ENCODE data around the gene PYGO2.

Gene PYGO2

DNA sequence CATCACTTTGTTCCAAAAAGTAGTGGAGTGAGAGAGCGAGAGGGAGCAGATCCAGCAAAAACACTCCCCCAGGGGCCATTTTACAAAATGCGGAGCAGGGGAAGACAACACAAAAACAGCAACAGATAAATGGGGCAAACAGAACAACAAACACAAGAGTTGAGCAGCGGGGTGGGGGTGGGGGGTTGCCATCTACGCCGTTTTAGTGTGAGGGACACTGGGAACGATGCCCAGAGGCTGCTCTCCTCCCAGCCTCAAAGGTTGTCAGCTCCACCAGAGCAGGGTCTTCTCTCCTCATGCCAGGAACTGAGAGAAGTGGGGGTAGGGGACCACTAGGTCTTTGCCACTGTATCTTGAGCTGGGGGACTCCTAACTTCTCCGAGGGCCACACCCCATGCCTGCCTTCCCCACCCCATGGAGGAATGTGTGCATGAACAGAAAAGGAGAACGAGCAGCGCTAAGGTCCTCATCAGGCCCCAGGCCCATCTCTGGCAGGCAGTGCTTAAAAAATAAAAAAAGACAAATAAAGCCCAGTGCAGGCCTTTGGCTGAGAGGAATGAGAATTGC lies 4.4 kb downstream of the PYGO2 start:
- peaks cover 12% of the 10 kb centered on the region for H3K79me2 ChIP-seq (ENCODE audit: insufficient read depth, low read length)
- no peak overlapping the region for H3K9ac ChIP-seq (ENCODE audit: low read length)
- no peak overlapping the region for H3K27ac ChIP-seq (ENCODE audit: low read depth, low read length)
- H3K9me3 ChIP-seq (ENCODE audit: insufficient read depth, low read length) = no peaks in the 10 kb centered on the region
- TF ChIP-seq, protein P1, sequence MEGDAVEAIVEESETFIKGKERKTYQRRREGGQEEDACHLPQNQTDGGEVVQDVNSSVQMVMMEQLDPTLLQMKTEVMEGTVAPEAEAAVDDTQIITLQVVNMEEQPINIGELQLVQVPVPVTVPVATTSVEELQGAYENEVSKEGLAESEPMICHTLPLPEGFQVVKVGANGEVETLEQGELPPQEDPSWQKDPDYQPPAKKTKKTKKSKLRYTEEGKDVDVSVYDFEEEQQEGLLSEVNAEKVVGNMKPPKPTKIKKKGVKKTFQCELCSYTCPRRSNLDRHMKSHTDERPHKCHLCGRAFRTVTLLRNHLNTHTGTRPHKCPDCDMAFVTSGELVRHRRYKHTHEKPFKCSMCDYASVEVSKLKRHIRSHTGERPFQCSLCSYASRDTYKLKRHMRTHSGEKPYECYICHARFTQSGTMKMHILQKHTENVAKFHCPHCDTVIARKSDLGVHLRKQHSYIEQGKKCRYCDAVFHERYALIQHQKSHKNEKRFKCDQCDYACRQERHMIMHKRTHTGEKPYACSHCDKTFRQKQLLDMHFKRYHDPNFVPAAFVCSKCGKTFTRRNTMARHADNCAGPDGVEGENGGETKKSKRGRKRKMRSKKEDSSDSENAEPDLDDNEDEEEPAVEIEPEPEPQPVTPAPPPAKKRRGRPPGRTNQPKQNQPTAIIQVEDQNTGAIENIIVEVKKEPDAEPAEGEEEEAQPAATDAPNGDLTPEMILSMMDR (IDR thresholded peaks at IDR 0.05; ENCODE audit: insufficient read depth, low read length, poor library complexity, severe bottlenecking) = no peak
- TF ChIP-seq EZH2phosphoT487 (conservative IDR thresholded peaks at IDR 0.05; ENCODE audit: low read length) = no peak
- H3K4me2 ChIP-seq (ENCODE audit: low read depth, low read length, poor library complexity, severe bottlenecking) = no peak overlapping the region
- H3K9me2 ChIP-seq (replicated peaks; ENCODE audit: insufficient read depth, low read length) = no peaks in the 10 kb centered on the region
- no peak overlapping the region for H2AFZ ChIP-seq (ENCODE audit: low read depth, low read length, severe bottlenecking)
- no peaks in the 10 kb centered on the region for H3K36me3 ChIP-seq (ENCODE audit: low read length)
- no peak overlapping the region for H3K4me3 ChIP-seq (ENCODE audit: insufficient read depth, low read length, poor library complexity, severe bottlenecking)
- H3F3A ChIP-seq (ENCODE audit: insufficient read depth) = peaks cover 25% of the 10 kb centered on the region
- no peaks in the 10 kb centered on the region for H3K27me3 ChIP-seq (ENCODE audit: low read length)
- no peaks in the 10 kb centered on the region for H4K20me1 ChIP-seq (ENCODE audit: low read depth, low read length)

DNA sequence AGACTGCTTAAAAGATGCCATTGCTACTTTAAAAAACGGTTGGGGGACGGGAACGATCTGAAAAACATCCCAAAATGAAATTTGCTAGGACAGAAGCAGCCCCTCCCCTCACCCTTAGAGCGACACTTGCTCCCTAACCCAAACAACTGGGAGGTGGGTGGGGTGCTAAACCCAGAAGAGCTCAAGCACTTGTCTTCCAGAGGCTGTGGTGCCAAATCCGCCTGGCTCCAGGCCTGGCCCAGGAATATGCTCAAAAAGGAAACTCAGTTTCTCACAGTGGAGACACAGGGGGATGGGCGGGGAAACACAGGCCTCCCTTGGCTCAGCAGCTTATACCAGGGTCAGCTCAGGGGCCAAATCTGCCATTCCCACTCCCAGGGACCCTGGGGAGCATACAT lies 5.0 kb downstream of the PYGO2 start:
- Histone ChIP-seq H3K4me3 (ENCODE audit: insufficient read depth, low read length, poor library complexity, severe bottlenecking) (peak overlapping the region; percentile 75), H3K9me3 (ENCODE audit: insufficient read depth, low read length) (no peaks in the 10 kb centered on the region), H2AFZ (ENCODE audit: low read depth, low read length, severe bottlenecking) (peak overlapping the region; percentile 58), H3K27ac (ENCODE audit: low read depth, low read length) (no peak overlapping the region), H4K20me1 (ENCODE audit: low read depth, low read length) (no peaks in the 10 kb centered on the region), H3F3A (ENCODE audit: insufficient read depth) (peaks cover 24% of the 10 kb centered on the region), H3K9me2 (replicated peaks; ENCODE audit: insufficient read depth, low read length) (no peaks in the 10 kb centered on the region), H3K4me2 (ENCODE audit: low read depth, low read length, poor library complexity, severe bottlenecking) (peak overlapping the region; percentile 91), H3K27me3 (ENCODE audit: low read length) (no peaks in the 10 kb centered on the region), H3K79me2 (ENCODE audit: insufficient read depth, low read length) (peaks cover 12% of the 10 kb centered on the region), H3K36me3 (ENCODE audit: low read length) (no peaks in the 10 kb centered on the region), H3K9ac (ENCODE audit: low read length) (peak overlapping the region; percentile 55)
- TF ChIP-seq EZH2phosphoT487 (conservative IDR thresholded peaks at IDR 0.05; ENCODE audit: low read length) = no peak

DNA sequence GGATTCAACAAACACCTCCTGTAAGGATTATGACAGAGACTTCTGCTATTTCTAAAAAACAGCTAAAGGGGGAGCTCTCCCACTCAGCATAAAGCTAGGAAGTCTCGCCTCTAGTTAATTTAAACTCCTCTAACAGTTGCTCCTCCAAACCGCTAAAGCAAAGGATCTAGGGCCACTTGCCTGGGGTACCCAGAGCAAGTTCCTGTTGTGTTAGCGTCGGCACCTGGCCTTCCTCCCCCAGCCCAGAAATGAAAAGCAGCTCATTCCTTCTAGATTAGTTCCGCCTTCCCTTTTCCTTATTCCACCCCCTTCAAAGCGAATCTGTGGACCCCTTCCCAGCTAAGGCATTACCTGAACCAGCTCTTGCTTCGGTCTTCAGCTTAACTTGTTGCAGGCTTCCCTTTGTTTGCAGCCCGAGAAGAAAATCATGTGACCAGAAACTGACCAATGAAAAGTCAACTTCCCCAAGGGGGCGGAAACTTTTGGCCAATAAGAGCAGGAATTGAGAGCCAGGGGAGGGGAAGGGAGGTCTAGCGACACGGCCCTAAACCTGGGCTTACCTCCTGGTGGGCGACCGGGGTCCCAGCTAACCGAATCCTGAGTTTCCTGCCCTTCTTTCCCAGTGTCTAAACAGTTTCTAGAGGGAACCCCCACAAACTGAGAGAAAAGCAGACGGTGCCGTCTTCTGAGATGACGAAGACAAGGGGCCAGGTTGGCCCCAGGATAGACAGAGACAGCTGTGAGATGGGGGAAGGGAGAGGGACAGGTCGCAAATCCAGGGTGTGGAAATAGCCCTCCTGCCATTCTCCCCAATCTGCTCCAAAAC lies 5.7 kb downstream of the PYGO2 start, which contains the start of gene PBXIP1:
PBXIP1 (minus strand) TSS at position 382 of the 826 bp plus-strand sequence. CDS start 2,378 bp downstream, outside the sequence.
- peak within 1 kb of the TSS; percentile 55 for H3K9ac ChIP-seq (ENCODE audit: low read length)
- H3K27me3 ChIP-seq (ENCODE audit: low read length) = no peaks in the 10 kb centered on the region
- peak within 1 kb of the TSS; percentile 91 for H3K4me2 ChIP-seq (ENCODE audit: low read depth, low read length, poor library complexity, severe bottlenecking)
- peaks cover 24% of the 10 kb centered on the region for H3F3A ChIP-seq (ENCODE audit: insufficient read depth)
- H2AFZ ChIP-seq (ENCODE audit: low read depth, low read length, severe bottlenecking) = peak within 1 kb of the TSS; percentile 58
- H3K36me3 ChIP-seq (ENCODE audit: low read length) = no peaks in the 10 kb centered on the region
- H4K20me1 ChIP-seq (ENCODE audit: low read depth, low read length) = no peaks in the 10 kb centered on the region
- no peaks in the 10 kb centered on the region for H3K9me2 ChIP-seq (replicated peaks; ENCODE audit: insufficient read depth, low read length)
- H3K79me2 ChIP-seq (ENCODE audit: insufficient read depth, low read length) = peaks cover 8% of the 10 kb centered on the region
- no peaks in the 10 kb centered on the region for H3K9me3 ChIP-seq (ENCODE audit: insufficient read depth, low read length)
- peak within 1 kb of the TSS; percentile 67 for H3K27ac ChIP-seq (ENCODE audit: low read depth, low read length)
- peak within 1 kb of the TSS; percentile 75 for H3K4me3 ChIP-seq (ENCODE audit: insufficient read depth, low read length, poor library complexity, severe bottlenecking)
- TF ChIP-seq, protein P1 (IDR thresholded peaks at IDR 0.05; ENCODE audit: insufficient read depth, low read length, poor library complexity, severe bottlenecking) = peak; percentile 28
- TF ChIP-seq EZH2phosphoT487 (conservative IDR thresholded peaks at IDR 0.05; ENCODE audit: low read length) = no peak
